HCT116 (cell line): ENCODE measurements around the gene ADARB2. TPM values are rescaled to one million over a fixed set of nuclear protein-coding genes. Genes with fewer than 3 reads are reported as not detected.

Experiments used
- ATAC-seq: fragments of 200-7000 bp; cut with Tn5 transposase; 2 replicates; pipeline ENCODE4 v1.9.1; 2020; ENCODE audit warnings: mild to moderate bottlenecking, moderate library complexity
- BruUV-seq: library from RNA; stranded (reverse); fragments of 400-500 nt; replicated peaks from 2 replicates; lab custom pipeline; 2021; lab: Mats Ljungman, UMichigan
- CTCF ChIA-PET: fragments of 300-600 bp; sonication (Branson Sonifier 250); formaldehyde crosslinking; loops from one replicate; lab custom pipeline; 2021; ENCODE audit warnings: antibody characterized with exemption; lab: Charles Lee
- POLR2A ChIA-PET: fragments of 300-600, 350-600 bp; sonication (Branson Sonifier 250); formaldehyde crosslinking; loops from one replicate; lab custom pipeline; 2021; ENCODE audit warnings: antibody characterized with exemption; lab: Charles Lee
- RAD21 ChIA-PET, 2 experiments: fragments of 300-600 bp; sonication (Branson Sonifier 250); formaldehyde crosslinking; loops; one replicate each; lab custom pipeline; 2023; ENCODE audit warnings: low total read pairs in 2 of 2; ENCODE audit not compliant: uncharacterized antibody in 2 of 2, unreplicated experiment in 2 of 2, low non-redundant PET in 1 of 2; lab: Charles Lee
- DNase-seq: peaks from one replicate; pipeline ENCODE4 v3.0.0-alpha.2; 2010; ENCODE audit warnings: low read depth, low spot score
- H2AFZ ChIP-seq: fragments of 200-600 bp; shearing (Covaris generic), sonication (generic); 2 replicates; pipeline ENCODE4 v1.6.1; 2017; ENCODE audit warnings: low read depth, mixed run types, mixed read lengths, antibody characterized with exemption, low read length; ENCODE audit not compliant: poor library complexity, severe bottlenecking
- H3K27ac ChIP-seq: 2 replicates; pipeline ENCODE4 v1.5.1; 2012; ENCODE audit warnings: low read depth, low read length
- H3K27me3 ChIP-seq: fragments of 200-600 bp; sonication (generic); 2 replicates; pipeline ENCODE4 v1.6.1; 2016; ENCODE audit warnings: mixed run types, low read length, mixed read lengths; ENCODE audit not compliant: insufficient read depth
- H3K36me3 ChIP-seq, 2 experiments: fragments of 200-500 bp in 1 of 2; fragments of 200-600 bp in 1 of 2; sonication (Bioruptor generic) in 1 of 2; sonication (generic) in 1 of 2; 2 replicates each; pipeline versions ENCODE4 v1.5.1 to v1.6.1; 2014 to 2016; ENCODE audit warnings: low read length in 2 of 2, inconsistent platforms in 1 of 2, mixed read lengths in 1 of 2, mixed run types in 1 of 2; ENCODE audit not compliant: insufficient read depth in 2 of 2, control insufficient read depth in 1 of 2
- H3K4me1 ChIP-seq, 2 experiments: fragments of 200-600 bp in 1 of 2; sonication (generic) in 1 of 2; 2 replicates each; pipeline versions ENCODE4 v1.5.1 to v1.6.1; 2012 to 2017; ENCODE audit warnings: low read length in 2 of 2, inconsistent platforms in 1 of 2, mild to moderate bottlenecking in 1 of 2, mixed read lengths in 1 of 2, mixed run types in 1 of 2, moderate library complexity in 1 of 2; ENCODE audit not compliant: insufficient read depth in 2 of 2, control insufficient read depth in 1 of 2
- H3K4me2 ChIP-seq: fragments of 200-600 bp; sonication (generic); 2 replicates; pipeline ENCODE4 v1.6.1; 2017; ENCODE audit warnings: mixed run types, low read length, mixed read lengths
- H3K4me3 ChIP-seq, 2 experiments: fragments of 200-600 bp in 1 of 2; sonication (generic) in 1 of 2; replicated peaks in 1 of 2; 2 replicates each; pipeline ENCODE4 v1.5.1; 2011 to 2016; ENCODE audit warnings: low read length in 2 of 2, control low read depth in 1 of 2, low read depth in 1 of 2, mild to moderate bottlenecking in 1 of 2, mixed read lengths in 1 of 2, mixed run types in 1 of 2
- H3K79me2 ChIP-seq: fragments of 200-600 bp; sonication (generic); 2 replicates; pipeline ENCODE4 v1.6.1; 2017; ENCODE audit warnings: mild to moderate bottlenecking, mixed run types, low read length, moderate library complexity, mixed read lengths; ENCODE audit not compliant: insufficient read depth
- H3K9ac ChIP-seq: fragments of 200-600 bp; sonication (generic); 2 replicates; pipeline ENCODE4 v1.6.1; 2016; ENCODE audit warnings: low read length, mixed read lengths
- H3K9me2 ChIP-seq: fragments of 200-600 bp; sonication (generic), shearing (Covaris generic); 2 replicates; pipeline ENCODE4 v1.6.1; 2017; ENCODE audit warnings: mixed run types, mild to moderate bottlenecking, moderate library complexity; ENCODE audit not compliant: insufficient read depth
- H3K9me3 ChIP-seq, 2 experiments: fragments of 200-500 bp in 1 of 2; fragments of 200-600 bp in 1 of 2; sonication (Bioruptor generic) in 1 of 2; sonication (generic) in 1 of 2; 2 replicates each; pipeline ENCODE4 v1.6.1; 2014 to 2017; ENCODE audit warnings: low read length in 2 of 2, mixed read lengths in 2 of 2, inconsistent platforms in 1 of 2, low read depth in 1 of 2, mild to moderate bottlenecking in 1 of 2, mixed run types in 1 of 2, moderate library complexity in 1 of 2; ENCODE audit not compliant: control insufficient read depth in 1 of 2, insufficient read depth in 1 of 2
- H4K20me1 ChIP-seq: fragments of 200-600 bp; sonication (generic), shearing (Covaris generic); 2 replicates; pipeline ENCODE4 v1.6.1; 2017; ENCODE audit warnings: mixed run types, mild to moderate bottlenecking, moderate library complexity; ENCODE audit not compliant: insufficient read depth
- ATF3 ChIP-seq: IDR thresholded peaks from 2 replicates; pipeline ENCODE4 v1.6.1; 2012
- CEBPB ChIP-seq: IDR thresholded peaks from 2 replicates; pipeline ENCODE4 v1.6.1; 2012; ENCODE audit warnings: low read depth
- EGR1 ChIP-seq: IDR thresholded peaks from 2 replicates; pipeline ENCODE4 v1.6.1; 2012; ENCODE audit warnings: low read depth
- ELF1 ChIP-seq: IDR thresholded peaks from 2 replicates; pipeline ENCODE4 v1.6.1; 2012; ENCODE audit warnings: low read depth, borderline replicate concordance
- FOSL1 ChIP-seq: IDR thresholded peaks from 2 replicates; pipeline ENCODE4 v1.6.1; 2012; ENCODE audit warnings: low read depth
- JUND ChIP-seq: IDR thresholded peaks from 2 replicates; pipeline ENCODE4 v1.6.1; 2012
- POLR2A ChIP-seq: IDR thresholded peaks from 2 replicates; pipeline ENCODE4 v1.7.0; 2011; ENCODE audit warnings: borderline replicate concordance; ENCODE audit not compliant: insufficient read depth, insufficient read length; ENCODE audit errors: extremely low read depth
- REST ChIP-seq: IDR thresholded peaks from 2 replicates; pipeline ENCODE4 v1.6.1; 2012; ENCODE audit warnings: low read depth
- TCF7L2 ChIP-seq: IDR thresholded peaks from 2 replicates; pipeline ENCODE4 v1.7.0; 2011; ENCODE audit warnings: borderline replicate concordance, inconsistent platforms; ENCODE audit not compliant: insufficient read depth, insufficient read length; ENCODE audit errors: extremely low read depth
- YY1 ChIP-seq: IDR thresholded peaks from 2 replicates; pipeline ENCODE4 v1.6.1; 2011; ENCODE audit warnings: low read length, low read depth, moderate library complexity, mild to moderate bottlenecking; ENCODE audit not compliant: insufficient replicate concordance; ENCODE audit errors: extremely low read depth
- ZFX ChIP-seq: fragments of 450-650 bp; IDR thresholded peaks from 2 replicates; pipeline ENCODE4 v1.6.1; 2017
- intact Hi-C: fragments of 100-400 bp; cut with micrococcal nuclease; formaldehyde crosslinking; loops from 2 replicates; pipeline ENCODE4 v1.10.0; 2022
- total RNA-seq: library from RNA; stranded (reverse); gene quantifications from one replicate; pipeline ENCODE4 v1.2.1, GENCODE V29; 2021; ENCODE audit not compliant: unreplicated experiment

Gene ADARB2
- total RNA-seq, 1 experiment from 2014 or later = not detected

- CTCF ChIA-PET = no interaction called here
These were observed 75.9 kb downstream of the ADARB2 start for GRCh38 chr10:1661416-1661815.

More at GRCh38 chr10:1661416-1661815, 75.9 kb downstream of the ADARB2 start:
- TF ChIP-seq POLR2A = no peak
- no peak for TF ChIP-seq REST
- TF ChIP-seq ELF1 = no peak
- TF ChIP-seq ZFX = no peak
- no peak for TF ChIP-seq JUND
- TF ChIP-seq CEBPB = no peak
- no peak for TF ChIP-seq YY1
- TF ChIP-seq FOSL1 = no peak
- no peak for TF ChIP-seq TCF7L2
- TF ChIP-seq ATF3 = no peak
- no peak for TF ChIP-seq EGR1
- Histone ChIP-seq H3K36me3 (no peaks in the 10 kb centered on the region), H3K9me2 (no peaks in the 10 kb centered on the region), H3K79me2 (no peaks in the 10 kb centered on the region), H2AFZ (no peak overlapping the region), H3K27ac (no peak overlapping the region), H3K4me2 (no peak overlapping the region), H3K4me3 (no peak overlapping the region), H4K20me1 (no peaks in the 10 kb centered on the region), H3K27me3 (peaks cover 8% of the 10 kb centered on the region; the same call in 1 of the 2 replicates), H3K9me3 (no peaks in the 10 kb centered on the region), H3K4me1 (no peaks in the 10 kb centered on the region), H3K9ac (no peak overlapping the region)
- no TSS peak for BruUV-seq
- ChIA-PET RAD21 (no interaction called here), POLR2A (no interaction called here)
- ATAC-seq = no peak
- intact Hi-C loops = no loop called here
- DNase-seq = no peak
